Endothelial cell (in vitro differentiated cells): Measurements from ENCODE around the gene DIDO1. TPM values are rescaled to one million over a fixed set of nuclear protein-coding genes. Genes with fewer than 3 reads are reported as not detected.

ENCODE experiments used
- DNase-seq: peaks from one replicate; pipeline ENCODE4 v3.0.0; 2021; ENCODE audit warnings: low spot score
- H3K27ac Mint-ChIP-seq: one replicate; pipeline ENCODE4 v1.8.0; 2021; ENCODE audit warnings: mixed read lengths, inconsistent platforms; ENCODE audit not compliant: unreplicated experiment
- H3K27me3 Mint-ChIP-seq: one replicate; pipeline ENCODE4 v1.8.0; 2021; ENCODE audit warnings: mild to moderate bottlenecking, moderate library complexity, mixed read lengths, inconsistent platforms; ENCODE audit not compliant: unreplicated experiment
- H3K36me3 Mint-ChIP-seq: one replicate; pipeline ENCODE4 v1.8.0; 2021; ENCODE audit warnings: mild to moderate bottlenecking, low read depth, mixed read lengths, inconsistent platforms; ENCODE audit not compliant: unreplicated experiment
- H3K4me1 Mint-ChIP-seq: one replicate; pipeline ENCODE4 v1.8.0; 2021; ENCODE audit warnings: mild to moderate bottlenecking, mixed read lengths, inconsistent platforms; ENCODE audit not compliant: unreplicated experiment
- H3K4me3 Mint-ChIP-seq: one replicate; pipeline ENCODE4 v1.8.0; 2021; ENCODE audit warnings: mild to moderate bottlenecking, mixed read lengths, inconsistent platforms; ENCODE audit not compliant: unreplicated experiment
- H3K9me3 Mint-ChIP-seq: one replicate; pipeline ENCODE4 v1.8.0; 2021; ENCODE audit warnings: mixed read lengths, inconsistent platforms; ENCODE audit not compliant: unreplicated experiment
- CTCF ChIP-seq: fragments of 200-600 bp; sonication (generic); IDR thresholded peaks from one replicate; pipeline ENCODE4 v1.5.0; 2021; ENCODE audit warnings: antibody characterized with exemption; ENCODE audit not compliant: unreplicated experiment
- total RNA-seq: library from RNA; stranded (reverse); fragmentation: NEBNext Ultra II Directional; extraction: Animal tissue kit (Norgen Biotek cat#: 25700); gene quantifications from one replicate; pipeline ENCODE4 v1.2.1, GENCODE V29; 2021; ENCODE audit not compliant: unreplicated experiment

The DIDO1 gene
- total RNA-seq, 1 donor from 2014 or later = 61.0 TPM

- Mint-ChIP-seq H3K27ac (peak overlapping the region; percentile 81), H3K36me3 (peaks cover 30% of the 10 kb centered on the region), H3K4me3 (no peak overlapping the region), H3K27me3 (peaks cover 5% of the 10 kb centered on the region), H3K9me3 (no peaks in the 10 kb centered on the region), H3K4me1 (peaks cover 22% of the 10 kb centered on the region)
- TF ChIP-seq CTCF = no peak
- DNase-seq = no peak
Observed at GRCh38 chr20:62913043-62913630, 13.2 kb downstream of the DIDO1 start.

GRCh38 chr20:62911701-62912280, 14.5 kb downstream of the DIDO1 start:
- peaks cover 41% of the 10 kb centered on the region for H3K36me3 Mint-ChIP-seq
- no peak for DNase-seq
- peaks cover 5% of the 10 kb centered on the region for H3K27me3 Mint-ChIP-seq
- peaks cover 14% of the 10 kb centered on the region for H3K4me1 Mint-ChIP-seq
- no peaks in the 10 kb centered on the region for H3K9me3 Mint-ChIP-seq
- H3K4me3 Mint-ChIP-seq = peak overlapping the region; percentile 51
- no peak for TF ChIP-seq CTCF
- no peak overlapping the region for H3K27ac Mint-ChIP-seq

- DNase-seq = no peak
- Mint-ChIP-seq H3K27me3 (peaks cover 5% of the 10 kb centered on the region), H3K9me3 (no peaks in the 10 kb centered on the region), H3K27ac (no peak overlapping the region), H3K4me1 (peaks cover 11% of the 10 kb centered on the region), H3K4me3 (peak overlapping the region; percentile 56), H3K36me3 (peaks cover 49% of the 10 kb centered on the region)
- no peak for TF ChIP-seq CTCF
Observed at GRCh38 chr20:62910777-62911497, 15.4 kb downstream of the DIDO1 start.

- H3K36me3 Mint-ChIP-seq = peaks cover 55% of the 10 kb centered on the region
- peaks cover 14% of the 10 kb centered on the region for H3K4me1 Mint-ChIP-seq
- no peak overlapping the region for H3K27ac Mint-ChIP-seq
- H3K27me3 Mint-ChIP-seq = peaks cover 5% of the 10 kb centered on the region
- peak overlapping the region; percentile 56 for H3K4me3 Mint-ChIP-seq
- TF ChIP-seq CTCF = no peak
- H3K9me3 Mint-ChIP-seq = no peaks in the 10 kb centered on the region
- no peak for DNase-seq
Observed at GRCh38 chr20:62910217-62910766, 16.0 kb downstream of the DIDO1 start.
